Measurements from ENCODE around the gene ACSBG1. TPM values are rescaled to one million over a fixed set of nuclear protein-coding genes. Genes with fewer than 3 reads are reported as not detected.

Gene ACSBG1
- total and polyA plus RNA-seq, 10 of the 15 experiments (the other 5 are each of a cell fraction or from before 2014, with no cell fraction given): 0.11 to 0.75 (median 0.42) TPM

DNA sequence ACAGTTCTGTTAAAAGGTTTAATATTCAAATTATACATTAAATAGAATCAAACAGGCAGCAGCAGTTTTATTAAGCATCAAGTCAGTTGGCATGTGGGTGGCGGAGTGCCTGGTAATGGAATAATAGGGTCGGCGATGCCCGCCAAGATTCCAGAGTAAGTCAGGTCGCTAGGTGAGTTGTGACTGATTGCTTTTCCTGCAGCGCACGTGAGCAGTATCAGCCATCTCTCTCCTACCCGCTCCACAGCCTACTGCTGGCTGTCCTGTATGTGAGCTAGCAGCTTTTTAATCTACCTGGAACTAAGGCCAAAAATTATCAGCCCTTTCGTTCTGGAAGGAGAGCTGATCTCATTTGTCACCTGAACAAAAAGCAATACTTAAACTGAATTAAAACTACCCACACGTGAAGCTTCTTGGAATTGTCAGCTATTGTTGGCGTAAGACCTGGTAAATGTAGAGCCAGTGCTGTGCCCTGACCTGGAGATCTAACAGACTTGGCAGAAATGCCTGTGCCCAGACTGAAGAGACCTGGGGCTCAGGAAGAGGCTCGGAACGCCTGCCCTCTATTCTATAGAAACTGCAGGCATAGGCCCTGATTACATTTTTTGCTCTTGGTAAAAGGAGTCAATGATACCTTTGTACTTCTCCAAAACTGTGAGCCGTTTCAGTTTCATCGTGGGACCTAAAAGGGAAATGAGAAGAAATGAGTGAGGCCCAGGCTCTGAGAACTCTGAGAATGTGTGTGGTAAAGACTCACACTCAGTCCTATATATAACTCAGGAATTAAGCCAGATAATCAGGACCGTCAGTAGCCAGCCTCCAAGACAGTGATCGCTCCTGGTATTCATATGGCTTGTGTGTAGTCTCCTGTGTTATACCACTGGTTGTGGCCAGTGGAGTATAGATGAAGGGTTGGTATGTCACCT, 63.3 kb downstream of the ACSBG1 start (continued):
- TF ChIP-seq, protein P1, sequence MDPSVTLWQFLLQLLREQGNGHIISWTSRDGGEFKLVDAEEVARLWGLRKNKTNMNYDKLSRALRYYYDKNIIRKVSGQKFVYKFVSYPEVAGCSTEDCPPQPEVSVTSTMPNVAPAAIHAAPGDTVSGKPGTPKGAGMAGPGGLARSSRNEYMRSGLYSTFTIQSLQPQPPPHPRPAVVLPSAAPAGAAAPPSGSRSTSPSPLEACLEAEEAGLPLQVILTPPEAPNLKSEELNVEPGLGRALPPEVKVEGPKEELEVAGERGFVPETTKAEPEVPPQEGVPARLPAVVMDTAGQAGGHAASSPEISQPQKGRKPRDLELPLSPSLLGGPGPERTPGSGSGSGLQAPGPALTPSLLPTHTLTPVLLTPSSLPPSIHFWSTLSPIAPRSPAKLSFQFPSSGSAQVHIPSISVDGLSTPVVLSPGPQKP (IDR thresholded peaks at IDR 0.05; ENCODE audit: low read depth, low read length): no peak
- no peak for TF ChIP-seq POU2F2 (IDR thresholded peaks at IDR 0.05; ENCODE audit: borderline replicate concordance, low read depth, low read length)
- TF ChIP-seq CBFB (IDR thresholded peaks at IDR 0.05; ENCODE audit: low read depth): no peak
- no peak for TF ChIP-seq STAT3 (IDR thresholded peaks at IDR 0.05; ENCODE audit: low read depth, low read length)
- TF ChIP-seq BACH1 (IDR thresholded peaks at IDR 0.05; ENCODE audit: borderline replicate concordance): peak; percentile 44; the same call in 1 of the 2 replicates
- TF ChIP-seq CEBPB (IDR thresholded peaks at IDR 0.05; ENCODE audit: borderline replicate concordance in 1 of 2, low read depth in 2 of 2, low read length in 2 of 2): 0 out of 4 replicates have a peak, but pooled peaks of 1 of the 2 experiments have one; percentile 69
- TF ChIP-seq MTA3 (IDR thresholded peaks at IDR 0.05; ENCODE audit: borderline replicate concordance, low read length): peak; percentile 26; the same call in 1 of the 2 replicates
- peak; percentile 87; the same call in 1 of the 2 replicates for TF ChIP-seq CBX5 (IDR thresholded peaks at IDR 0.05; ENCODE audit: low read depth)
- TF ChIP-seq KAT2A (conservative IDR thresholded peaks at IDR 0.05; ENCODE audit: control insufficient read depth, low read depth, low read length): no peak
- 0 out of 2 replicates have a peak, but pooled peaks have one; percentile 42 for TF ChIP-seq RCOR1 (conservative IDR thresholded peaks at IDR 0.05; ENCODE audit: low read depth, low read length)
- TF ChIP-seq TCF3 (IDR thresholded peaks at IDR 0.05; ENCODE audit: borderline replicate concordance, insufficient read depth, low read depth, low read length): no peak
- TF ChIP-seq IKZF2 (IDR thresholded peaks at IDR 0.05): peak; percentile 88
- TF ChIP-seq, protein P2, sequence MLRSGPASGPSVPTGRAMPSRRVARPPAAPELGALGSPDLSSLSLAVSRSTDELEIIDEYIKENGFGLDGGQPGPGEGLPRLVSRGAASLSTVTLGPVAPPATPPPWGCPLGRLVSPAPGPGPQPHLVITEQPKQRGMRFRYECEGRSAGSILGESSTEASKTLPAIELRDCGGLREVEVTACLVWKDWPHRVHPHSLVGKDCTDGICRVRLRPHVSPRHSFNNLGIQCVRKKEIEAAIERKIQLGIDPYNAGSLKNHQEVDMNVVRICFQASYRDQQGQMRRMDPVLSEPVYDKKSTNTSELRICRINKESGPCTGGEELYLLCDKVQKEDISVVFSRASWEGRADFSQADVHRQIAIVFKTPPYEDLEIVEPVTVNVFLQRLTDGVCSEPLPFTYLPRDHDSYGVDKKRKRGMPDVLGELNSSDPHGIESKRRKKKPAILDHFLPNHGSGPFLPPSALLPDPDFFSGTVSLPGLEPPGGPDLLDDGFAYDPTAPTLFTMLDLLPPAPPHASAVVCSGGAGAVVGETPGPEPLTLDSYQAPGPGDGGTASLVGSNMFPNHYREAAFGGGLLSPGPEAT (IDR thresholded peaks at IDR 0.05; ENCODE audit: low read depth): peak; percentile 84
- TF ChIP-seq EED (IDR thresholded peaks at IDR 0.05; ENCODE audit: low read depth): peak; percentile 72
- TF ChIP-seq, protein P3, sequence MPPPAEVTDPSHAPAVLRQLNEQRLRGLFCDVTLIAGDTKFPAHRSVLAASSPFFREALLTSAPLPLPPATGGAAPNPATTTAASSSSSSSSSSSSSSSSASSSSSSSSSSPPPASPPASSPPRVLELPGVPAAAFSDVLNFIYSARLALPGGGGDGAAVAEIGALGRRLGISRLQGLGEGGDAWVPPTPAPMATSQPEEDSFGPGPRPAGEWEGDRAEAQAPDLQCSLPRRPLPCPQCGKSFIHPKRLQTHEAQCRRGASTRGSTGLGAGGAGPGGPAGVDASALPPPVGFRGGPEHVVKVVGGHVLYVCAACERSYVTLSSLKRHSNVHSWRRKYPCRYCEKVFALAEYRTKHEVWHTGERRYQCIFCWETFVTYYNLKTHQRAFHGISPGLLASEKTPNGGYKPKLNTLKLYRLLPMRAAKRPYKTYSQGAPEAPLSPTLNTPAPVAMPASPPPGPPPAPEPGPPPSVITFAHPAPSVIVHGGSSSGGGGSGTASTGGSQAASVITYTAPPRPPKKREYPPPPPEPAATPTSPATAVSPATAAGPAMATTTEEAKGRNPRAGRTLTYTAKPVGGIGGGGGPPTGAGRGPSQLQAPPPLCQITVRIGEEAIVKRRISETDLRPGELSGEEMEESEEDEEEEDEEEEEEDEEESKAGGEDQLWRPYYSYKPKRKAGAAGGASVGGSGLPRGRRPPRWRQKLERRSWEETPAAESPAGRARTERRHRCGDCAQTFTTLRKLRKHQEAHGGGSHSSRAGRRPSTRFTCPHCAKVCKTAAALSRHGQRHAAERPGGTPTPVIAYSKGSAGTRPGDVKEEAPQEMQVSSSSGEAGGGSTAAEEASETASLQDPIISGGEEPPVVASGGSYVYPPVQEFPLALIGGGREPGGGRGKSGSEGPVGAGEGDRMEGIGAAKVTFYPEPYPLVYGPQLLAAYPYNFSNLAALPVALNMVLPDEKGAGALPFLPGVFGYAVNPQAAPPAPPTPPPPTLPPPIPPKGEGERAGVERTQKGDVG (CRISPR knock-in tag; IDR thresholded peaks at IDR 0.05): no peak
- peak; percentile 92 for TF ChIP-seq SPI1 (IDR thresholded peaks at IDR 0.05; ENCODE audit: borderline replicate concordance, insufficient read depth, low read depth, low read length)
- TF ChIP-seq, protein P4, sequence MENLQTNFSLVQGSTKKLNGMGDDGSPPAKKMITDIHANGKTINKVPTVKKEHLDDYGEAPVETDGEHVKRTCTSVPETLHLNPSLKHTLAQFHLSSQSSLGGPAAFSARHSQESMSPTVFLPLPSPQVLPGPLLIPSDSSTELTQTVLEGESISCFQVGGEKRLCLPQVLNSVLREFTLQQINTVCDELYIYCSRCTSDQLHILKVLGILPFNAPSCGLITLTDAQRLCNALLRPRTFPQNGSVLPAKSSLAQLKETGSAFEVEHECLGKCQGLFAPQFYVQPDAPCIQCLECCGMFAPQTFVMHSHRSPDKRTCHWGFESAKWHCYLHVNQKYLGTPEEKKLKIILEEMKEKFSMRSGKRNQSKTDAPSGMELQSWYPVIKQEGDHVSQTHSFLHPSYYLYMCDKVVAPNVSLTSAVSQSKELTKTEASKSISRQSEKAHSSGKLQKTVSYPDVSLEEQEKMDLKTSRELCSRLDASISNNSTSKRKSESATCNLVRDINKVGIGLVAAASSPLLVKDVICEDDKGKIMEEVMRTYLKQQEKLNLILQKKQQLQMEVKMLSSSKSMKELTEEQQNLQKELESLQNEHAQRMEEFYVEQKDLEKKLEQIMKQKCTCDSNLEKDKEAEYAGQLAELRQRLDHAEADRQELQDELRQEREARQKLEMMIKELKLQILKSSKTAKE (IDR thresholded peaks at IDR 0.05; ENCODE audit: low read depth, poor library complexity, severe bottlenecking): peak; percentile 60
- TF ChIP-seq RBBP5 (conservative IDR thresholded peaks at IDR 0.05): no peak
- peak; percentile 75 for TF ChIP-seq RUNX3 (IDR thresholded peaks at IDR 0.05; ENCODE audit: low read length)
- peak; percentile 65; the same call in 1 of the 2 replicates for TF ChIP-seq MEF2A (IDR thresholded peaks at IDR 0.05; ENCODE audit: insufficient read depth, low read depth, low read length)
- no peak for TF ChIP-seq SMARCA5 (IDR thresholded peaks at IDR 0.05)

All from GM12878 (cell line).